NCI-H2196 treated with DMSO at 0.1 percent for 48 hours (cell line): Measurements from ENCODE around the gene FTO.

ENCODE experiments used
- DNase-seq: peaks from one replicate; lab custom pipeline; 2025; ENCODE audit not compliant: unreplicated experiment; lab: John Stamatoyannopoulos, UW

The FTO gene

GRCh38 chr16:54049591-54050458 lies 345.9 kb downstream of the FTO start:
- DNase-seq = no peak

GRCh38 chr16:54050459-54051210 lies 346.7 kb downstream of the FTO start:
- DNase-seq = no peak

DNA sequence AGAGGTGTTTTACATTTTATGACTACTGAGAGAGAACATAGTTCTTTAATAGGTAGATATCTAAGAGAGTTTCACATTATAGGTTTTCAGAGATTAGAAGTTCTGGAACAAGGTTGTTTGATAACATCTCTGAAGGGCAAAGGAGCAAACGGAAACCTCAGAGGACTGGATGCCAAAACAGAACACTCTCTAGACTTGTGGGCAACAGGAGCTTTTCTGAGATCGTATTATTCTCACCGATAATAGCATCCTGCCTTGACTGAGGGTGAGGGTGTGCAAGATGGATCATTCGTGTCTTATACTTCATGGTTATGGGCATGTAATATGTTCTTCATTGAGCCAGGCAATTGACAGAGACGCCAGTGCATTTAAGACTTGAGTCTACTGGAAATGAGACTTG lies 347.9 kb downstream of the FTO start:
- DNase-seq = no peak

- DNase-seq = no peak
These were observed 348.3 kb downstream of the FTO start for GRCh38 chr16:54052271-54052670.

GRCh38 chr16:54053891-54054820 lies 350.2 kb downstream of the FTO start:
- no peak for DNase-seq

- no peak for DNase-seq
These were observed 351.2 kb downstream of the FTO start for GRCh38 chr16:54055191-54055590.

DNA sequence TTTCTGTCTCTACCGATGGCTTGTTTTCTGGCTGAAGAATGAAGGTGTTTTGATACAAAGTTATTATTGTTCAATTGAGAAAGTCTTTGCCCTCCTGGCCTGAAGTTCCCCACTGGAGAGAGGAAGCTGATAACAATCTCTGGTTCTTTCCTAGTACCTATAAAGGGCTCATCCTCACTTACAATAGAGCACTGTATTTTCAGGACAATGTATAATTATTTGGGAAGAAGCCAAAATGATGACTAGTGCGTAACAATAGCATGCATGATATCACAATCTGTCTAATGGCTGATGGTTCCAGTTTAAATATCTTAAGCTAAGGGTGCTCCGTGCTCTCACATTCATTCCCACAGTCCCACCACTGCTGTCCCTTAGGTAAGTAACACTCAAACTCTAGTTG lies 351.9 kb downstream of the FTO start:
- no peak for DNase-seq

- no peak for DNase-seq
These were observed 353.0 kb downstream of the FTO start for GRCh38 chr16:54056921-54057320.

- no peak for DNase-seq
These were observed 355.4 kb downstream of the FTO start for GRCh38 chr16:54059319-54059718.

- no peak for DNase-seq
These were observed 356.9 kb downstream of the FTO start for GRCh38 chr16:54060599-54061421.

GRCh38 chr16:54061454-54061853 lies 357.5 kb downstream of the FTO start:
- no peak for DNase-seq

DNA sequence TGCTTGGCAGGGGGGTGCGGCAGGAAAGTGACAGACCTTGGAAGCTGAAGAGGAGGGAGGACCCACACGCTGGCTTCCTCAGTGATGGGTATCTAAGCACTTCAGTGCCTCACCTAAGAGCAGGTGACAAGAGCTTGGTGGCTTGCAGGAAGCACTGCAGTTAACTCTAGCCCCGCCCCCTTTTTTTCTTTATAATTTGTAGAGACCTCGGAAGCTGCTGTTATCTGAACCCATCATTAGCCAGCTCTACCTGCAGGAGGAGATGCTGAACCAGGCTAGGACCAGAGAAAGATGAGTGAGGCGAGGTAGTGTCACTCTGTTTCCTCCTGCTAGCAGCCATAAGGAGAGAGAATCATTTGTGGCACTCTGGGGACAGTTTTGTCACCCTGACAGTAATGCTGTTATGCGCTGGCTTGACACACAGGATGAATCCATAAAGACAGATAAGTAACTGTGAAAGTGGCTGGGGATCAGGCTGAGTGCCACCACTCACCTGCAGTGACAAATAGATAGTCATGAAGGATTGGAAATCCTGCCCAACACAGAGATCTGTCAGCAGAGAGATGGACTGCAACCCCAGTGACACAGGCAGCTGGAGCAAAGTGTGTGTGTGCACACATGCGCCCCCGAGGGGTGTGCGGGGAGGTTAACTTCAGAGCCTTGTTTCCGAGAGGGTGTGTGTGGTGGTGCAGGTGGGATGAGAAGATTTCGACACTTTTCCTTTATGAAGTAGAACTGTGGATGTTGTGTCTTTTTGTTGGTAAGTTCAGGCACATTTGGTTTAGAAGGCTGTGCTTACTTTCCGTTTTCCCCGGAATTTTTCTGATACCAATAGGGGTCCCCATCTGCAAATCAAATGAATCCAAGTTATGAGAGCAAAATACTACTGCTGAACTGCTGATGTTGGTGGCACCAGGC lies 358.7 kb downstream of the FTO start:
- DNase-seq = no peak

GRCh38 chr16:54063279-54063773 lies 359.4 kb downstream of the FTO start:
- DNase-seq = no peak

DNA sequence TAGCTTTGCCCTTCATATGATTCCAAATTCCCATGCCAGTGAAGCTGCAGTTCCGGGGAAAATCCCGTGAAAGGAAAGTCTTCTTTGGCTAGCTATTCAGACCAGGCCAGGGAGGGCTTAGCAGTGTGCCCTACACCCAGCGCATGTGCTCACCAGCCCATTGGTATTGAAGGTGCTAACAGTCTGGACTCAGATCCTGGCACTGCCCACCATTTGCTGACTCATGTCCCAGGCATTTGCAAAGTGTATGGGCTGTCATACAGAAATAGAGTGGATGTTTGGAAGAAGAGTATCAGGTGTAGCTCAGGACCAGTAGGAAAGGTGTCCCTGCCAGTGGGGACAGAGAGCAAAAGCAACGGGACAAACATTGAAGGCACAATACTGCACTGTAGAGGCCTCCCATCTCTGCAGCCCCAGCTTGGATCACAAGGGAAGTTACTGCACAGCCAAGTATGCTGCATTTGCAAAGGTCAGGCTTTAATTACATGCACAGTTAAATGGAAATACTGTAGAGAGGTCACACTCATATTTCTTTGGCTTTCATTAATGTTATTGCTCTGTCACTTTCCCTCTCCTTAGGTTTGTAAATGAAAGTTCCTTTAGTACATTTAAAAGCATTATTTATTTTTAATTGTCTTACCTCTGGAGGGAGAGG lies 362.6 kb downstream of the FTO start:
- no peak for DNase-seq

DNA sequence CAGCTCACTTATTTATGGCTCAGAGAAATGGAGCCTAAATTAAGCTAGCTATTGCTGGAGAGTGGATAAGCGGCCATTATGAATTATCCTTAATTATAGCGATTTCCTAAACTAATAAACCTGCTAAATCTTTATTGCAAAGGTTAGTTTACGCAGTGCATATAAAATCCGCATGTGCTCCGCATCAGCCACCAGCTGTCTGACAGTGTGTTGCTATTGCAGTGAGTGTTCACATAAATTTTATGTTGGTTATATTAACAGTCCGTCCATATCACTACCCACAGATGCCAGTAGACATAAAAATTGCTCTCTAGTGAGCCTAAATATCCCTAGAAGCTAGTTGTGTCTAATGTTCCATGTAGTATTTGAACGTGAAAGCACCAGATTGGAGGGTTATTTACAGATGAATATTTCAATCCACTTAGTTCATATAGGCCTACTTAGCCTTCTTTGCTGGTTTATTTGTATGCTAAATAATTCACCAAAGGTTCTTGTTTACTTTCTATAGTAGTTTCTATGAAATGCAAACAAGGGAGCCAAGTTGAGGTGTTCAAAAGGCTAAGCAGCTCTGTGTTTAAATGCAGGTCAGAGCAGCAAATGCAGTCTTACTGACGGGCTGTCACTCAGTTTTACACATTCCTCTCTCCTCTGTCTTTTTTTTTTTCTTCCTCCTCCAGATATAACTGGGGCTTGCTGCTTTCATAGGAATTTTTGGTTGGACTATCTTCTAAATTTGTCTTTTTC lies 363.5 kb downstream of the FTO start:
- DNase-seq = no peak

DNA sequence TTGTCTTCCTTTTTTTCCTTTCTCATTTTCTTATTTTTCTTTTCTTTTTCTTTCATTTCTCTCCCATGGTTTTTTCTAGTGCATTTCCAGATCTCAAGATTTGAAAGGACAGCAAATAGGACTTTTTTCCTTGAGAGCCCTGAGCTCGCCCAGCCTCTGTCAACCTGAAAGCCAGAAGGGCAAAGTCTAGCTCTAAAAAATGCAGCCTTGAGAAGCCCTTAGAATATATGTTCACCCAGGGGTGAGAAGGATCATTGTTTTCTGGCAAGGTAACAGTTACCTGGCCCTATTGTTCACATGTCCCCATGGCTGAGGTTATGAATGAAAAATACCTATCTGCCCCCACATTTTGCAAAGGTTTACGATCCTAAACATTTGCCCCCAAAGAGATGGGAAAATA lies 364.3 kb downstream of the FTO start:
- no peak for DNase-seq

GRCh38 chr16:54069601-54070239 lies 365.8 kb downstream of the FTO start:
- DNase-seq = no peak
